GM21423 (cell line): ENCODE measurements around the gene PRM3.

ENCODE experiments used
- ATAC-seq: cut with Tn5 transposase; IDR thresholded peaks from one replicate; pipeline ENCODE4 v1.9.1; 2021; ENCODE audit warnings: mild to moderate bottlenecking, moderate library complexity; ENCODE audit not compliant: unreplicated experiment

Gene PRM3

GRCh38 chr16:11248133-11248532, 25.3 kb downstream of the PRM3 start:
- ATAC-seq = no peak

- ATAC-seq = no peak
These were observed 27.4 kb downstream of the PRM3 start for GRCh38 chr16:11245988-11246387.

- ATAC-seq = no peak
These were observed 28.1 kb downstream of the PRM3 start for GRCh38 chr16:11245222-11245737.

- no peak for ATAC-seq
These were observed 30.8 kb downstream of the PRM3 start for GRCh38 chr16:11242658-11243057.

- ATAC-seq = no peak
These were observed 31.8 kb downstream of the PRM3 start for GRCh38 chr16:11241480-11242204.

- ATAC-seq = no peak
These were observed 32.6 kb downstream of the PRM3 start for GRCh38 chr16:11240636-11241473.

GRCh38 chr16:11239644-11240632, 33.5 kb downstream of the PRM3 start:
- ATAC-seq = no peak

- ATAC-seq = no peak
These were observed 34.9 kb downstream of the PRM3 start for GRCh38 chr16:11238272-11239202.

- no peak for ATAC-seq
These were observed 36.8 kb downstream of the PRM3 start for GRCh38 chr16:11236461-11237254.

- ATAC-seq = no peak
These were observed 37.8 kb downstream of the PRM3 start for GRCh38 chr16:11235703-11235991.

- no peak for ATAC-seq
These were observed 38.3 kb downstream of the PRM3 start for GRCh38 chr16:11234884-11235702.

GRCh38 chr16:11233727-11234376, 39.6 kb downstream of the PRM3 start:
- no peak for ATAC-seq

- ATAC-seq = peak; percentile 53
These were observed 40.3 kb downstream of the PRM3 start for GRCh38 chr16:11232852-11233726.

- no peak for ATAC-seq
These were observed 41.1 kb downstream of the PRM3 start for GRCh38 chr16:11232302-11232851.

- ATAC-seq = no peak
These were observed 42.0 kb downstream of the PRM3 start for GRCh38 chr16:11231367-11231970.

GRCh38 chr16:11229906-11230305, 43.5 kb downstream of the PRM3 start:
- ATAC-seq = no peak
